ENCODE measurements around the gene EXT2. TPM values are rescaled to one million over a fixed set of nuclear protein-coding genes. Genes with fewer than 3 reads are reported as not detected.

The EXT2 gene
- 10 to 100 TPM; 41.6 to 45.7 TPM for total RNA-seq

DNA sequence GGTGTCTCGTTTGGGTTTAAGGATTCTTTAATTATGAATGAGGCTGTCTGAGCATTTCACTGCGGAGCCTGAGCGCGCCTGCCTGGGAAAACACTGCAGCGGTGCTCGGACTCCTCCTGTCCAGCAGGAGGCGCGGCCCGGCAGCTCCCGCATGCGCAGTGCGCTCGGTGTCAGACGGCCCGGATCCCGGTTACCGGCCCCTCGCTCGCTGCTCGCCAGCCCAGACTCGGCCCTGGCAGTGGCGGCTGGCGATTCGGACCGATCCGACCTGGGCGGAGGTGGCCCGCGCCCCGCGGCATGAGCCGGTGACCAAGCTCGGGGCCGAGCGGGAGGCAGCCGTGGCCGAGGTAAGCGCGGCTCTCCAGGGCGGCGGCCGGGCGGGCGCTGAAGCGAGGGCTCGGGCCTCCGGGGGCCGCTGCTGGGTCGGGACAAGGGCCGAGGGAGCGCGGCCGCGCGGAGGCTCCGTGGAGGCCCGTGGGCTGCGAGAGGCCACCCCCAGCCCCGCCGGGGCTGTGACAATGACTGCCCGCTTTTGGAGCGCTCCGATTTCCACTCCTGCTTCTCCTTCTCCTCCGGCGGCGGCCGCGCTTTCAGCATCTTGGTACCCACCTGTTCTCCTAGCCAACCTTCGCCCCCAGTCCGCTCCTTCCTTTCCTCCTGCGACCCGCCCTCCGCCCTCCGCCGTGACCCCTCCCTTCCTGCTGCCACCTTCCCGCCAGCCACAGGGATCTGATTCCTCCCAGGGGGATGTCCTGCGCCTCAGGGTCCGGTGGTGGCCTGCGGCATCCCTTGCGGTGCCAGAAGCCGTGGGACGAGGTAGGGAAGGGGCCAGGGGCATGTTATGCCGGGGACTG, at the start of gene EXT2:
Gene EXT2 (plus strand): TSS at position 173 of the 854 bp plus-strand sequence. CDS start 12,035 bp downstream, outside the sequence.
- ATAC-seq (peak; percentile 96 to 97), DNase-seq (ENCODE audit: low spot score) (peak; percentile 93)
- peak within 1 kb of the TSS in 1 of 2 donors; percentile 51 for H3K27ac Mint-ChIP-seq
- peak within 1 kb of the TSS; percentile 78 for H3K4me3 Mint-ChIP-seq
- H3K36me3 Mint-ChIP-seq: no peaks in the 10 kb centered on the region
- no peaks in the 10 kb centered on the region for H3K9me3 Mint-ChIP-seq
- H3K27me3 Mint-ChIP-seq: no peaks in the 10 kb centered on the region
- peaks cover 20 to 30% of the 10 kb centered on the region in 2 donors for H3K4me1 Mint-ChIP-seq (ENCODE audit: low read depth in 2 of 2)

DNA sequence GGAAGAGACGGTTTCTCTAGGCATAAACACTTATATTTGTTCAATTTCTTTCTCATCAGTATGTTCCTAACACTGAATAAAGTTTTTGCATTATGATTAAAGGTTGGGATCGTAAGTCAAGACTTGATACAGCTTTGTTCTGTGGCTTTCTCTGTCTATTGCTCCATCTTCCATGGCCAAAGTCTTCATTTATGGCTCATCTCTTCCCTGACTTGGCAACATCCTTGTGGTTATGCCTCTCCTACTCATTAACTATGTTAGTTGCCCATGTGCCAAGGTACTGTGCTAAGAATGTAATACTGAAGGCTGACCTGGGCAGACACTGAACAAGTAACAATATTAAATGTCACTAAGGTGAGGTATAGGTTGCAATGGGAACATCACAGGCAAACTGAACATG, 49.3 kb upstream of the EXT2 start:
- Mint-ChIP-seq H3K9me3 (peaks cover 3% of the 10 kb centered on the region), H3K36me3 (peaks cover 5% of the 10 kb centered on the region), H3K27me3 (peaks cover 0 to 8% of the 10 kb centered on the region in 2 donors), H3K4me1 (ENCODE audit: low read depth in 2 of 2) (no peaks in the 10 kb centered on the region), H3K27ac (no peak overlapping the region), H3K4me3 (no peak overlapping the region)
- no peak for DNase-seq (ENCODE audit: low spot score)
- no peak for ATAC-seq

- Mint-ChIP-seq H3K4me1 (ENCODE audit: low read depth in 2 of 2) (no peaks in the 10 kb centered on the region), H3K9me3 (no peaks in the 10 kb centered on the region), H3K27me3 (peaks cover 0 to 8% of the 10 kb centered on the region in 2 donors), H3K4me3 (no peak overlapping the region), H3K27ac (no peak overlapping the region), H3K36me3 (no peaks in the 10 kb centered on the region)
- ATAC-seq (no peak), DNase-seq (ENCODE audit: low spot score) (no peak)
Measured at GRCh38 chr11:44047298-44047697, 48.2 kb upstream of the EXT2 start.

DNA sequence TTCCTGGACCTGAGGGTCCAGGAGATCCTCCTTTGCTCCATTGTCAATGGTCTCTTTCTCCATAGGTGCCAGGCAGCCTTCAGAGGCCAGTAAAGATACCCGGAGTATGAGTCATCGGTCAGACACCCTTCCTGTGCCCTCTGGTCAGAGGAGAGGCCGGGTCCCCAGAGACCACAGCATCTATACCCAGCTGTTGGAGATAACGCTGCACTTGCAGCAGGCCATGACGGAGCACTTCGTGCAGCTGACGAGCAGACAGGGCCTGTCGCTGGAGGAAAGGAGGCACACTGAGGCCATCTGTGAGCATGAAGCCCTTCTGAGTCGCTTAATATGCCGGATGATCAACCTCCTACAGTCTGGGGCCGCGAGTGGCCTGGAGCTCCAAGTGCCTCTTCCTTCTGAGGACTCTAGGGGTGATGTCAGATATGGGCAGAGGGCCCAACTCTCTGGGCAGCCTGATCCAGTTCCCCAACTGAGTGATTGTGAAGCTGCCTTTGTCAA, 47.5 kb upstream of the EXT2 start, which contains the start of gene ACCSL:
Gene ACCSL (plus strand): TSS at position 51 of the 501 bp plus-strand sequence. CDS start 56 bp downstream, at position 107.
- no peaks in the 10 kb centered on the region for H3K4me1 Mint-ChIP-seq (ENCODE audit: low read depth in 2 of 2)
- H3K27me3 Mint-ChIP-seq: peaks cover 0 to 8% of the 10 kb centered on the region in 2 donors
- no peaks in the 10 kb centered on the region for H3K9me3 Mint-ChIP-seq

DNA sequence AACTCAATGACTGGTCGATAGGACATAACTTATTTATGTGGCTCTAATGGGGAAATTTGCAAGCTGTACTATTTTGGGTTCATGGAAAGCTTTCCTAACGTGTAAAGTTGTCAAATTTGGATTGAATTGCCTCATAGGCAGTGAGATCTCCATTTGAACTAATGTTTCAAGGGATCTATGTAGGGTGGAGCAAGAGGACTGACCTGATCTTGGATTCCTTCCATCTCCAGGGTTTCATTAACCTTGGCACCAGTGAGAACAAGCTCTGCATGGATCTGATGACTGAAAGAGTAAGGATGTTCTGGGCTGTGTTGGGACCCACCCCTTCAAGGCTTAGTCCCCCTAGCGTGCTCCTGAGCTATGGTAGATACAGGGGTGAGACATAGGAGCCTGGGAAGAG, 45.6 kb upstream of the EXT2 start:
- DNase-seq (ENCODE audit: low spot score): no peak
- H3K27me3 Mint-ChIP-seq: peaks cover 0 to 4% of the 10 kb centered on the region in 2 donors
- no peak for ATAC-seq
- no peaks in the 10 kb centered on the region for H3K36me3 Mint-ChIP-seq
- no peak overlapping the region for H3K27ac Mint-ChIP-seq
- H3K9me3 Mint-ChIP-seq: no peaks in the 10 kb centered on the region
- H3K4me1 Mint-ChIP-seq (ENCODE audit: low read depth in 2 of 2): no peaks in the 10 kb centered on the region
- H3K4me3 Mint-ChIP-seq: no peak overlapping the region

More for the DNA sequence above, 47.5 kb upstream of the EXT2 start, which contains the start of gene ACCSL:
- DNase-seq (ENCODE audit: low spot score): no peak
- H3K36me3 Mint-ChIP-seq: no peaks in the 10 kb centered on the region
- H3K27ac Mint-ChIP-seq: no peak within 1 kb of the TSS
- H3K4me3 Mint-ChIP-seq: no peak within 1 kb of the TSS
- ATAC-seq: no peak

DNA sequence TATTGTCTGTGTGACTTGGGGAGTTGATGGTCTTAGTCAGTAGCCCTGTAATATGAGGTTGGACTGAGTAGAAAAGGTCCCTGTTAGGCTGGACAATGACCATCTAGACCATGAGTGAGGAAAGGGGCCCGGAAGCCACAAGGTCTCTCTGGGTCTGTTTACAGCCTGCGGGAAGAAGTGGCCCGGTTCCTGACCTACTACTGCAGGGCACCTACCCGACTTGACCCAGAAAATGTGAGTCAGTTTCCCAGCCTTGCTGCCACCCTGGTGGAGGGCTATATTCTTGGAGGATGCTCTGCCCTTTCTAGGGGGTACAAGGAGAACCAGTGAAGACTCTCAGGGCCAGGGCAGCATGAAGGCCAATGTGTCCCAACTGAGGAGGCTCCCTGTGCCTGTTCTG, 44.3 kb upstream of the EXT2 start:
- DNase-seq (ENCODE audit: low spot score): no peak
- Mint-ChIP-seq H3K36me3 (no peaks in the 10 kb centered on the region), H3K27me3 (peaks cover 0 to 6% of the 10 kb centered on the region in 2 donors), H3K4me1 (ENCODE audit: low read depth in 2 of 2) (no peaks in the 10 kb centered on the region), H3K4me3 (no peak overlapping the region), H3K9me3 (no peaks in the 10 kb centered on the region), H3K27ac (no peak overlapping the region)
- no peak for ATAC-seq

DNA sequence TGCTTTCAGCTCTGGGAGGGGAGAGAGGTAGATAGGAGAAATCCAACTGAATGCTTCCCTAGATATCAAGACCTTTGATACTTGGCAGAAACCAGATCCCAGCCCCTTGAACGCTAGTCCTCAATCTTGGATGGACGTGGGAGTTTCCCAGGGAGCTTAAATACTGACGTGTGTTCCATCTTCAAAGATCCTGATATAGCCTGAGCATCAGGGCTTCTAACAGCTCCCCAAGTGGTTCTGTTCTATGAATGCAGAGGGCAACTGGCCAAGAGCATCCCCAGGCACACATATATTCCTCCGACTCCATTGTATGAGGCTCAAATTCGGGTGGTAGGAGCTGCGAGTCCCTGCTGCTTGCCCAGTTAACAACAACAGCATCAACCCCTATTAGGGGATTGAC, 38.1 kb upstream of the EXT2 start:
- H3K27ac Mint-ChIP-seq: no peak overlapping the region
- no peak overlapping the region for H3K4me3 Mint-ChIP-seq
- no peak for ATAC-seq
- no peaks in the 10 kb centered on the region for H3K9me3 Mint-ChIP-seq
- DNase-seq (ENCODE audit: low spot score): no peak
- H3K4me1 Mint-ChIP-seq (ENCODE audit: low read depth in 2 of 2): no peaks in the 10 kb centered on the region
- H3K27me3 Mint-ChIP-seq: peaks cover 0 to 3% of the 10 kb centered on the region in 2 donors
- no peaks in the 10 kb centered on the region for H3K36me3 Mint-ChIP-seq

GRCh38 chr11:44058275-44058674, 37.2 kb upstream of the EXT2 start:
- H3K36me3 Mint-ChIP-seq: no peaks in the 10 kb centered on the region
- no peak for ATAC-seq

DNA sequence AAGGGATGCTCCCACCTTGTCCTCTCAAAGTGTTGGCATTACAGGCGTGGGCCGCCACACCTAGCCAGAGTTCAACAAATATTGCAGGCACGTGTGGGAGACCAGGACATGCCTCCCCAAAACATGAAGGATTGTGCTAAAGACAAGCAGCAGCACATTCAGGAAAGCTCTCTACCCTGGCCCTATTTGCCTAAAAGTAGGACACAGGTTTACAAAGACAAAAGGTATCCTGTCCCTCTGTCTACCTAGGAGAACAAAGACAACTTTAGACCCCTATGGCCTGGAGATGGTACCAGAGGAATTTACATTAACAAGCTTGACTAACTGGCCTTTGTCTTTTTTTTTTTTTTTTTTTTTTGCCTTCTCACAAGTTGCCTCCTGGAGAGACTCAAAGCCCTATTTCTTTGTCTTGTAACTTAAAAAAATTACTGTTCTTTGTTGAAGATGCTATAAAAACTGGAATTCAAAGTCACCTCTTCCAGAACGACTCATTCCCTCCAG, 30.3 kb upstream of the EXT2 start:
- Mint-ChIP-seq H3K4me1 (ENCODE audit: low read depth in 2 of 2) (peaks cover 15 to 27% of the 10 kb centered on the region in 2 donors), H3K9me3 (no peaks in the 10 kb centered on the region), H3K4me3 (peak overlapping the region; percentile 90), H3K27me3 (no peaks in the 10 kb centered on the region), H3K27ac (peak overlapping the region; percentile 73 to 83), H3K36me3 (no peaks in the 10 kb centered on the region)
- ATAC-seq (no peak), DNase-seq (ENCODE audit: low spot score) (no peak)

More at GRCh38 chr11:44058275-44058674, 37.2 kb upstream of the EXT2 start:
- H3K9me3 Mint-ChIP-seq: no peaks in the 10 kb centered on the region
- DNase-seq (ENCODE audit: low spot score): no peak
- H3K4me3 Mint-ChIP-seq: no peak overlapping the region
- H3K27ac Mint-ChIP-seq: no peak overlapping the region
- no peaks in the 10 kb centered on the region for H3K4me1 Mint-ChIP-seq (ENCODE audit: low read depth in 2 of 2)
- peaks cover 0 to 3% of the 10 kb centered on the region in 2 donors for H3K27me3 Mint-ChIP-seq

GRCh38 chr11:44065841-44066731, 29.4 kb upstream of the EXT2 start, which contains the start of gene ACCS:
TSS of gene ACCS (plus strand) at chr11:44066270. CDS start at chr11:44067628, 1,358 bp downstream.
- Mint-ChIP-seq H3K27me3 (no peaks in the 10 kb centered on the region), H3K9me3 (no peaks in the 10 kb centered on the region), H3K4me3 (peak within 1 kb of the TSS; percentile 90), H3K36me3 (no peaks in the 10 kb centered on the region), H3K4me1 (ENCODE audit: low read depth in 2 of 2) (peaks cover 15 to 27% of the 10 kb centered on the region in 2 donors), H3K27ac (peak within 1 kb of the TSS; percentile 73 to 83)
- peak; percentile 95 to 97 for ATAC-seq
- peak; percentile 89 for DNase-seq (ENCODE audit: low spot score)

DNA sequence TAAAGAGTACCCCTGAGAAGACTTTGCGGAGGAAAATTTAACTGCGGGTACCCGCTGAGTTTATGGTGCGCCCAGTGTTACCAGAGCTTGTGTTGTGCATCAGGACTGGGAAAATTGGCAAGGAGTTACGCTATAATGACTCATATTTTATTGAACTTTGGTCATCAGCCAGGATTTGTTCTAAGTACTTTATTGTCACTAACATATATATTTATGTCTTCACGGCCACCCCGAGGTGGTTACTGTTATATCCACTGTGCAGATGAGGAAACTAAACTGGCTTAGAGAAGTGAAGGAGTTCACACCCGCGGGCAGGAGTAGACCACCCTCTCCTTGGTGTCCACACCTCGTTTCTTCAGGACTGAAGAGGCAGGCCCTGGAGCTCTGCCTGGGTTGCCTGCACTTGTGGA, 28.7 kb upstream of the EXT2 start:
- Mint-ChIP-seq H3K4me3 (peak overlapping the region; percentile 90), H3K4me1 (ENCODE audit: low read depth in 2 of 2) (peaks cover 15 to 27% of the 10 kb centered on the region in 2 donors), H3K36me3 (no peaks in the 10 kb centered on the region), H3K9me3 (no peaks in the 10 kb centered on the region), H3K27me3 (no peaks in the 10 kb centered on the region), H3K27ac (peak overlapping the region; percentile 73 to 83)
- DNase-seq (ENCODE audit: low spot score): no peak
- ATAC-seq: no peak

DNA sequence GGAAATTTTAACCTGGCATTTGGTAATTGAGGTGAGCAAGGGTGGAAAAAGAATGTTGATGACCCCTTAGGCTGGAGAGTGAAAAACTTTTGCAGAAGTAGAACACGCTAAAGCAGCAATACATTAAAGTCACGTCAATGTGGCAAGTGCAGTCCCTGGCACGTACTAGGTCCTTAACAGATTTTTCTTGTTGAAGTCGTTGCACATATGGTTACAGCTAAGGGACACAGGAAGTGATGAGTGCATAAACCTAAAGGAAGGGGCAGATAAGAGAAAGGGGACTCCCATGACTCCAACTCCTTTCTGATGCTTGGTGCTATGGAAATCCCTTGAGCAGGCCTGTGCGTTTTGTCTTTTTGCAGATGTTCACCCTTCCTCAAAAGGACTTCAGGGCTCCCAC, 28.2 kb upstream of the EXT2 start:
- H3K36me3 Mint-ChIP-seq: no peaks in the 10 kb centered on the region
- peak overlapping the region; percentile 90 for H3K4me3 Mint-ChIP-seq
- ATAC-seq (no peak), DNase-seq (ENCODE audit: low spot score) (no peak)
- H3K27me3 Mint-ChIP-seq: no peaks in the 10 kb centered on the region
- H3K9me3 Mint-ChIP-seq: no peaks in the 10 kb centered on the region
- peak overlapping the region; percentile 12 to 83 for H3K27ac Mint-ChIP-seq
- peaks cover 15 to 27% of the 10 kb centered on the region in 2 donors for H3K4me1 Mint-ChIP-seq (ENCODE audit: low read depth in 2 of 2)

DNA sequence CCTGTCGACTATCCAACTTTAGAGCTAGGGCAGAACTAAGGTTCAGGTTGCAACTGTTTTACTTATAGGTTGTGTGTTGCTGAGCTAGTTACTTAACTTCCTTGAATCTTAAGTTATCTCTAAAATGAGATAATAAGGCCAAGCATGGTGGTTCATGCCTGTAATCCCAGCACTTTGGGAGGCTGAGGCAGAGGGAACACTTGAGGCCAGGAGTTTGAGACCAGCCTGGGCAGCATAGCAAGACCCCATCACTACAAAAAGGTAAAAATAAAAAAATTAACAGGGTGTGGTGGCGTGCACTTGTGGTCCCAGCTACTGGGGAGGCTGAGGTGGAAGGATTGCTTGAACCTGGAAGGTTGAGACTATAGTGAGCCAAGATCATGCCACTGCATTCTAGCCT, 27.3 kb upstream of the EXT2 start:
- no peaks in the 10 kb centered on the region for H3K9me3 Mint-ChIP-seq
- no peaks in the 10 kb centered on the region for H3K36me3 Mint-ChIP-seq
- no peak for ATAC-seq
- DNase-seq (ENCODE audit: low spot score): no peak
- no peaks in the 10 kb centered on the region for H3K27me3 Mint-ChIP-seq
- H3K4me3 Mint-ChIP-seq: no peak overlapping the region
- peaks cover 15 to 27% of the 10 kb centered on the region in 2 donors for H3K4me1 Mint-ChIP-seq (ENCODE audit: low read depth in 2 of 2)
- H3K27ac Mint-ChIP-seq: no peak overlapping the region

Measured in natural killer cell treated with Interleukin-12 subunit alpha and Interleukin-12 subunit beta and Interleukin-15 and Interleukin-18, amount 100 ng/mL, for 72 hours (primary cell).